WTC11 (cell line): Measurements from ENCODE around the gene TMEM72. TPM values are rescaled to one million over a fixed set of nuclear protein-coding genes. Genes with fewer than 3 reads are reported as not detected.

Experiments
- ATAC-seq: fragments of 200-7000 bp; cut with Tn5 transposase; 2 replicates; pipeline ENCODE4 v1.10.0; 2021; ENCODE audit warnings: mild to moderate bottlenecking, moderate library complexity
- CTCF ChIA-PET: fragments of 300-600 bp; sonication (Branson Sonifier 250); formaldehyde crosslinking; loops from one replicate; lab custom pipeline; 2021; ENCODE audit warnings: antibody characterized with exemption; lab: Charles Lee
- POLR2A ChIA-PET: fragments of 350-600 bp; sonication (Branson Sonifier 250); formaldehyde crosslinking; loops from one replicate; lab custom pipeline; 2021; ENCODE audit warnings: antibody characterized with exemption; lab: Charles Lee
- DNase-seq: peaks from one replicate; pipeline ENCODE4 v3.0.0; 2021; ENCODE audit warnings: low spot score
- H3K27ac Mint-ChIP-seq: 2 replicates; pipeline ENCODE4 v1.8.0; 2021; ENCODE audit warnings: mixed read lengths
- H3K27me3 Mint-ChIP-seq: 2 replicates; pipeline ENCODE4 v1.8.0; 2021; ENCODE audit warnings: low read depth, mild to moderate bottlenecking, moderate library complexity, mixed read lengths
- H3K36me3 Mint-ChIP-seq: 2 replicates; pipeline ENCODE4 v1.8.0; 2021; ENCODE audit warnings: mixed read lengths
- H3K4me1 Mint-ChIP-seq: 2 replicates; pipeline ENCODE4 v1.8.0; 2022; ENCODE audit warnings: mixed read lengths
- H3K4me3 Mint-ChIP-seq: 2 replicates; pipeline ENCODE4 v1.8.0; 2021; ENCODE audit warnings: mild to moderate bottlenecking, moderate library complexity, mixed read lengths
- H3K9me3 Mint-ChIP-seq: 2 replicates; pipeline ENCODE4 v1.8.0; 2021; ENCODE audit warnings: mixed read lengths
- ELF4 ChIP-seq: sonication (generic); formaldehyde crosslinking; IDR thresholded peaks from 2 replicates; pipeline ENCODE4 v1.8.1; 2022; ENCODE audit warnings: low read depth, mild to moderate bottlenecking, moderate library complexity, missing genetic modification reagents
- FOXJ3 ChIP-seq: sonication (generic); formaldehyde crosslinking; IDR thresholded peaks from 2 replicates; pipeline ENCODE4 v1.9.0; 2021; ENCODE audit warnings: missing genetic modification reagents, mild to moderate bottlenecking, borderline replicate concordance
- GRHL2 ChIP-seq: fragments of 250-450 bp; sonication (Bioruptor Pico); IDR thresholded peaks from 2 replicates; pipeline ENCODE4 v1.8.0; 2022; ENCODE audit warnings: mild to moderate bottlenecking, moderate library complexity; ENCODE audit not compliant: insufficient replicate concordance, severe bottlenecking
- MXD4 ChIP-seq: fragments of 250-450 bp; sonication (Bioruptor Pico); IDR thresholded peaks from 2 replicates; pipeline ENCODE4 v1.8.0; 2021; ENCODE audit warnings: mild to moderate bottlenecking, moderate library complexity, borderline replicate concordance
- NFATC4 ChIP-seq: fragments of 250-450 bp; sonication (Bioruptor Pico); IDR thresholded peaks from 2 replicates; pipeline ENCODE4 v1.9.0; 2021; ENCODE audit warnings: mild to moderate bottlenecking
- NFYB ChIP-seq: sonication (generic); formaldehyde crosslinking; conservative IDR thresholded peaks from 2 replicates; pipeline ENCODE4 v1.8.0; 2022; ENCODE audit warnings: low read depth, missing genetic modification reagents
- SMAD3 ChIP-seq: sonication (generic); formaldehyde crosslinking; IDR thresholded peaks from 2 replicates; pipeline ENCODE4 v1.8.0; 2022; ENCODE audit warnings: missing genetic modification reagents, mild to moderate bottlenecking, borderline replicate concordance
- SP1 ChIP-seq: sonication (generic); formaldehyde crosslinking; conservative IDR thresholded peaks from 2 replicates; pipeline ENCODE4 v1.8.1; 2022; ENCODE audit warnings: missing genetic modification reagents
- TCF7 ChIP-seq: sonication (generic); formaldehyde crosslinking; IDR thresholded peaks from 2 replicates; pipeline ENCODE4 v1.8.0; 2022; ENCODE audit warnings: mild to moderate bottlenecking, low read depth, missing genetic modification reagents, moderate library complexity
- ZNF232 ChIP-seq: sonication (generic); formaldehyde crosslinking; IDR thresholded peaks from 2 replicates; pipeline ENCODE4 v1.8.0; 2022; ENCODE audit warnings: mild to moderate bottlenecking, missing genetic modification reagents
- ZNF263 ChIP-seq: sonication (generic); formaldehyde crosslinking; IDR thresholded peaks from 2 replicates; pipeline ENCODE4 v1.8.1; 2022; ENCODE audit warnings: low read depth, mild to moderate bottlenecking, moderate library complexity, missing genetic modification reagents
- total RNA-seq: library from RNA; stranded (reverse); gene quantifications from 3 replicates; pipeline ENCODE4 v1.2.3, GENCODE V29; 2021
- TF ChIP-seq, protein P1 (sequence below): sonication (generic); formaldehyde crosslinking; IDR thresholded peaks from 2 replicates; pipeline ENCODE4 v1.8.0; 2023; ENCODE audit warnings: missing genetic modification reagents
- TF ChIP-seq, protein P2 (sequence below): sonication (generic); formaldehyde crosslinking; IDR thresholded peaks from 2 replicates; pipeline ENCODE4 v1.8.0; 2022; ENCODE audit warnings: mild to moderate bottlenecking, missing genetic modification reagents
- TF ChIP-seq, protein P3 (sequence below): fragments of 250-450 bp; sonication (Bioruptor Pico); IDR thresholded peaks from 2 replicates; pipeline ENCODE4 v2.1.2; 2022; ENCODE audit warnings: mild to moderate bottlenecking, moderate library complexity
- TF ChIP-seq, protein P4 (sequence below): sonication (generic); formaldehyde crosslinking; IDR thresholded peaks from 2 replicates; pipeline ENCODE4 v1.8.1; 2023; ENCODE audit warnings: mild to moderate bottlenecking, missing genetic modification reagents
- TF ChIP-seq, protein P5 (sequence below): sonication (generic); formaldehyde crosslinking; IDR thresholded peaks from 2 replicates; pipeline ENCODE4 v1.8.0; 2022; ENCODE audit warnings: mild to moderate bottlenecking, missing genetic modification reagents
- TF ChIP-seq, protein P6 (sequence below): fragments of 250-450 bp; sonication (Bioruptor Pico); IDR thresholded peaks from 2 replicates; pipeline ENCODE4 v1.9.0; 2021; ENCODE audit warnings: mild to moderate bottlenecking
- TF ChIP-seq, protein P7 (sequence below): sonication (generic); formaldehyde crosslinking; IDR thresholded peaks from 2 replicates; pipeline ENCODE4 v1.8.1; 2023; ENCODE audit warnings: mild to moderate bottlenecking, missing genetic modification reagents, borderline replicate concordance
- TF ChIP-seq, protein P8 (sequence below): sonication (generic); formaldehyde crosslinking; IDR thresholded peaks from 2 replicates; pipeline ENCODE4 v1.8.1; 2022; ENCODE audit warnings: mild to moderate bottlenecking, moderate library complexity, missing genetic modification reagents
- TF ChIP-seq, protein P9 (sequence below): fragments of 200-600 bp; IDR thresholded peaks from 2 replicates; pipeline ENCODE4 v1.8.0; 2022; ENCODE audit warnings: antibody characterized with exemption

Gene TMEM72
- total RNA-seq, 1 experiment from 2014 or later = not detected

DNA sequence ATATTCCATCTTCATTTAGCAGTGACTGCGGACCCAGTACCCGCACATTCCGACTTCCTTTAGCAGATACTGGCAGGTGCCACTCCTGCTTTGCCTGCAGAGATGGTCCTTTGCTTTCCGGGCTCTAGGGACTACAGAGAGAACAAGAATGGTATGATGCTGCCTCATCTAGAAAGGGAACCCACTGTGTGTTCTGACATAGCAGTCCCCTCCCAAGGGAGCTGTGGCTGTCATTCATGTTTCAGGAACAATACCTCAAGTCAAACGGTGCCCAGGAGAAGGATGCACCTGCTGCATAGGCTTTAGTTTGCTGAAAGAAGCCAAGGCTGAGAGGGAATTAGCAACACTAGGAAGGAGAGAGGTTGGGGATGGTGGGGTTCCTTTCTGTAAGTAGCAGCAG is 15.9 kb upstream of the TMEM72 start:
- no peak for ATAC-seq
- Mint-ChIP-seq H3K4me1 (peaks cover 17% of the 10 kb centered on the region), H3K9me3 (peaks cover 6% of the 10 kb centered on the region), H3K4me3 (no peak overlapping the region), H3K27ac (no peak overlapping the region), H3K36me3 (peaks cover 3% of the 10 kb centered on the region; the same call in 1 of the 2 replicates), H3K27me3 (no peaks in the 10 kb centered on the region)
- TF ChIP-seq ELF4 (CRISPR knock-in tag) (no peak), TCF7 (CRISPR knock-in tag) (no peak), ZNF232 (no peak), MXD4 (CRISPR knock-in tag) (no peak), SP1 (CRISPR knock-in tag) (no peak), FOXJ3 (CRISPR knock-in tag) (no peak)
- TF ChIP-seq, protein P1, sequence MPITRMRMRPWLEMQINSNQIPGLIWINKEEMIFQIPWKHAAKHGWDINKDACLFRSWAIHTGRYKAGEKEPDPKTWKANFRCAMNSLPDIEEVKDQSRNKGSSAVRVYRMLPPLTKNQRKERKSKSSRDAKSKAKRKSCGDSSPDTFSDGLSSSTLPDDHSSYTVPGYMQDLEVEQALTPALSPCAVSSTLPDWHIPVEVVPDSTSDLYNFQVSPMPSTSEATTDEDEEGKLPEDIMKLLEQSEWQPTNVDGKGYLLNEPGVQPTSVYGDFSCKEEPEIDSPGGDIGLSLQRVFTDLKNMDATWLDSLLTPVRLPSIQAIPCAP (CRISPR knock-in tag) = no peak
- TF ChIP-seq, protein P2, sequence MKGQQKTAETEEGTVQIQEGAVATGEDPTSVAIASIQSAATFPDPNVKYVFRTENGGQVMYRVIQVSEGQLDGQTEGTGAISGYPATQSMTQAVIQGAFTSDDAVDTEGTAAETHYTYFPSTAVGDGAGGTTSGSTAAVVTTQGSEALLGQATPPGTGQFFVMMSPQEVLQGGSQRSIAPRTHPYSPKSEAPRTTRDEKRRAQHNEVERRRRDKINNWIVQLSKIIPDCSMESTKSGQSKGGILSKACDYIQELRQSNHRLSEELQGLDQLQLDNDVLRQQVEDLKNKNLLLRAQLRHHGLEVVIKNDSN (CRISPR knock-in tag) = no peak
- TF ChIP-seq, protein P3, sequence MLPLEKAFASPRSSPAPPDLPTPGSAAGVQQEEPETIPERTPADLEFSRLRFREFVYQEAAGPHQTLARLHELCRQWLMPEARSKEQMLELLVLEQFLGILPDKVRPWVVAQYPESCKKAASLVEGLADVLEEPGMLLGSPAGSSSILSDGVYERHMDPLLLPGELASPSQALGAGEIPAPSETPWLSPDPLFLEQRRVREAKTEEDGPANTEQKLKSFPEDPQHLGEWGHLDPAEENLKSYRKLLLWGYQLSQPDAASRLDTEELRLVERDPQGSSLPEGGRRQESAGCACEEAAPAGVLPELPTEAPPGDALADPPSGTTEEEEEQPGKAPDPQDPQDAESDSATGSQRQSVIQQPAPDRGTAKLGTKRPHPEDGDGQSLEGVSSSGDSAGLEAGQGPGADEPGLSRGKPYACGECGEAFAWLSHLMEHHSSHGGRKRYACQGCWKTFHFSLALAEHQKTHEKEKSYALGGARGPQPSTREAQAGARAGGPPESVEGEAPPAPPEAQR = no peak
- TF ChIP-seq, protein P4, sequence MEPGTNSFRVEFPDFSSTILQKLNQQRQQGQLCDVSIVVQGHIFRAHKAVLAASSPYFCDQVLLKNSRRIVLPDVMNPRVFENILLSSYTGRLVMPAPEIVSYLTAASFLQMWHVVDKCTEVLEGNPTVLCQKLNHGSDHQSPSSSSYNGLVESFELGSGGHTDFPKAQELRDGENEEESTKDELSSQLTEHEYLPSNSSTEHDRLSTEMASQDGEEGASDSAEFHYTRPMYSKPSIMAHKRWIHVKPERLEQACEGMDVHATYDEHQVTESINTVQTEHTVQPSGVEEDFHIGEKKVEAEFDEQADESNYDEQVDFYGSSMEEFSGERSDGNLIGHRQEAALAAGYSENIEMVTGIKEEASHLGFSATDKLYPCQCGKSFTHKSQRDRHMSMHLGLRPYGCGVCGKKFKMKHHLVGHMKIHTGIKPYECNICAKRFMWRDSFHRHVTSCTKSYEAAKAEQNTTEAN (CRISPR knock-in tag) = no peak
- TF ChIP-seq, protein P5, sequence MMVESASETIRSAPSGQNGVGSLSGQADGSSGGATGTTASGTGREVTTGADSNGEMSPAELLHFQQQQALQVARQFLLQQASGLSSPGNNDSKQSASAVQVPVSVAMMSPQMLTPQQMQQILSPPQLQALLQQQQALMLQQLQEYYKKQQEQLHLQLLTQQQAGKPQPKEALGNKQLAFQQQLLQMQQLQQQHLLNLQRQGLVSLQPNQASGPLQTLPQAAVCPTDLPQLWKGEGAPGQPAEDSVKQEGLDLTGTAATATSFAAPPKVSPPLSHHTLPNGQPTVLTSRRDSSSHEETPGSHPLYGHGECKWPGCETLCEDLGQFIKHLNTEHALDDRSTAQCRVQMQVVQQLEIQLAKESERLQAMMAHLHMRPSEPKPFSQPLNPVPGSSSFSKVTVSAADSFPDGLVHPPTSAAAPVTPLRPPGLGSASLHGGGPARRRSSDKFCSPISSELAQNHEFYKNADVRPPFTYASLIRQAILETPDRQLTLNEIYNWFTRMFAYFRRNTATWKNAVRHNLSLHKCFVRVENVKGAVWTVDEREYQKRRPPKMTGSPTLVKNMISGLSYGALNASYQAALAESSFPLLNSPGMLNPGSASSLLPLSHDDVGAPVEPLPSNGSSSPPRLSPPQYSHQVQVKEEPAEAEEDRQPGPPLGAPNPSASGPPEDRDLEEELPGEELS = no peak
- TF ChIP-seq, protein P6, sequence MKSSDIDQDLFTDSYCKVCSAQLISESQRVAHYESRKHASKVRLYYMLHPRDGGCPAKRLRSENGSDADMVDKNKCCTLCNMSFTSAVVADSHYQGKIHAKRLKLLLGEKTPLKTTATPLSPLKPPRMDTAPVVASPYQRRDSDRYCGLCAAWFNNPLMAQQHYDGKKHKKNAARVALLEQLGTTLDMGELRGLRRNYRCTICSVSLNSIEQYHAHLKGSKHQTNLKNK (CRISPR knock-in tag) = no peak
- ChIA-PET POLR2A (no interaction called here), CTCF (no interaction called here)
- no peak for DNase-seq

DNA sequence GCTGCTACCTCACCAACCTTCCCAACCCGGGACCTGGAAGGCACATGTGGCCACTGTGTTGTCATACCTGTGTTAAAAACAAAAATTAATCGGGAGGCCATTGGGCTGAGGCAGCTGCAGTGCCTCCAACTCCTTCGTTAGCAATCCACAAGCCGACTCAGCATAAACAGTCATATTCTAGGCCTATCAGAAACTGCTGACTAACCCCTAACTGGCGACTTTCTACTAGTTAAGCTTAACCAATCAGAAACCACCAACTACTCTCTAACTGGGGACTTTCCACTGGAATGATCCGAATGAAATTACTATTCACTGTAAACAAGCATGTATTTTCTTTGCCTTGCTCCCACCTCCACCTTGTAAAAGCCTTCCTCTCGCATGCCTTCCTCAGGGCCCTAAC is 14.1 kb upstream of the TMEM72 start:
- no peak for ATAC-seq
- CTCF ChIA-PET = interaction anchor here (1.5 kb wide), 1 partner anchor 36 kb away, joined by 5 read pairs; no protein-coding TSS in a partner anchor
- Mint-ChIP-seq H3K27me3 (no peaks in the 10 kb centered on the region), H3K4me1 (peaks cover 20% of the 10 kb centered on the region), H3K4me3 (no peak overlapping the region), H3K27ac (no peak overlapping the region), H3K9me3 (peaks cover 10% of the 10 kb centered on the region), H3K36me3 (peaks cover 3% of the 10 kb centered on the region; the same call in 1 of the 2 replicates)
- DNase-seq = no peak
- POLR2A ChIA-PET = no interaction called here
- TF ChIP-seq, protein P7, sequence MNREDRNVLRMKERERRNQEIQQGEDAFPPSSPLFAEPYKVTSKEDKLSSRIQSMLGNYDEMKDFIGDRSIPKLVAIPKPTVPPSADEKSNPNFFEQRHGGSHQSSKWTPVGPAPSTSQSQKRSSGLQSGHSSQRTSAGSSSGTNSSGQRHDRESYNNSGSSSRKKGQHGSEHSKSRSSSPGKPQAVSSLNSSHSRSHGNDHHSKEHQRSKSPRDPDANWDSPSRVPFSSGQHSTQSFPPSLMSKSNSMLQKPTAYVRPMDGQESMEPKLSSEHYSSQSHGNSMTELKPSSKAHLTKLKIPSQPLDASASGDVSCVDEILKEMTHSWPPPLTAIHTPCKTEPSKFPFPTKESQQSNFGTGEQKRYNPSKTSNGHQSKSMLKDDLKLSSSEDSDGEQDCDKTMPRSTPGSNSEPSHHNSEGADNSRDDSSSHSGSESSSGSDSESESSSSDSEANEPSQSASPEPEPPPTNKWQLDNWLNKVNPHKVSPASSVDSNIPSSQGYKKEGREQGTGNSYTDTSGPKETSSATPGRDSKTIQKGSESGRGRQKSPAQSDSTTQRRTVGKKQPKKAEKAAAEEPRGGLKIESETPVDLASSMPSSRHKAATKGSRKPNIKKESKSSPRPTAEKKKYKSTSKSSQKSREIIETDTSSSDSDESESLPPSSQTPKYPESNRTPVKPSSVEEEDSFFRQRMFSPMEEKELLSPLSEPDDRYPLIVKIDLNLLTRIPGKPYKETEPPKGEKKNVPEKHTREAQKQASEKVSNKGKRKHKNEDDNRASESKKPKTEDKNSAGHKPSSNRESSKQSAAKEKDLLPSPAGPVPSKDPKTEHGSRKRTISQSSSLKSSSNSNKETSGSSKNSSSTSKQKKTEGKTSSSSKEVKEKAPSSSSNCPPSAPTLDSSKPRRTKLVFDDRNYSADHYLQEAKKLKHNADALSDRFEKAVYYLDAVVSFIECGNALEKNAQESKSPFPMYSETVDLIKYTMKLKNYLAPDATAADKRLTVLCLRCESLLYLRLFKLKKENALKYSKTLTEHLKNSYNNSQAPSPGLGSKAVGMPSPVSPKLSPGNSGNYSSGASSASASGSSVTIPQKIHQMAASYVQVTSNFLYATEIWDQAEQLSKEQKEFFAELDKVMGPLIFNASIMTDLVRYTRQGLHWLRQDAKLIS (CRISPR knock-in tag) = no peak
- TF ChIP-seq, protein P8, sequence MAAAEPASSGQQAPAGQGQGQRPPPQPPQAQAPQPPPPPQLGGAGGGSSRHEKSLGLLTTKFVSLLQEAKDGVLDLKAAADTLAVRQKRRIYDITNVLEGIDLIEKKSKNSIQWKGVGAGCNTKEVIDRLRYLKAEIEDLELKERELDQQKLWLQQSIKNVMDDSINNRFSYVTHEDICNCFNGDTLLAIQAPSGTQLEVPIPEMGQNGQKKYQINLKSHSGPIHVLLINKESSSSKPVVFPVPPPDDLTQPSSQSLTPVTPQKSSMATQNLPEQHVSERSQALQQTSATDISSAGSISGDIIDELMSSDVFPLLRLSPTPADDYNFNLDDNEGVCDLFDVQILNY (CRISPR knock-in tag) = no peak
- TF ChIP-seq SMAD3 (no peak), ZNF263 (CRISPR knock-in tag) (no peak), NFYB (CRISPR knock-in tag) (no peak), GRHL2 (CRISPR knock-in tag) (no peak), NFATC4 (CRISPR knock-in tag) (no peak)
- TF ChIP-seq, protein P9, sequence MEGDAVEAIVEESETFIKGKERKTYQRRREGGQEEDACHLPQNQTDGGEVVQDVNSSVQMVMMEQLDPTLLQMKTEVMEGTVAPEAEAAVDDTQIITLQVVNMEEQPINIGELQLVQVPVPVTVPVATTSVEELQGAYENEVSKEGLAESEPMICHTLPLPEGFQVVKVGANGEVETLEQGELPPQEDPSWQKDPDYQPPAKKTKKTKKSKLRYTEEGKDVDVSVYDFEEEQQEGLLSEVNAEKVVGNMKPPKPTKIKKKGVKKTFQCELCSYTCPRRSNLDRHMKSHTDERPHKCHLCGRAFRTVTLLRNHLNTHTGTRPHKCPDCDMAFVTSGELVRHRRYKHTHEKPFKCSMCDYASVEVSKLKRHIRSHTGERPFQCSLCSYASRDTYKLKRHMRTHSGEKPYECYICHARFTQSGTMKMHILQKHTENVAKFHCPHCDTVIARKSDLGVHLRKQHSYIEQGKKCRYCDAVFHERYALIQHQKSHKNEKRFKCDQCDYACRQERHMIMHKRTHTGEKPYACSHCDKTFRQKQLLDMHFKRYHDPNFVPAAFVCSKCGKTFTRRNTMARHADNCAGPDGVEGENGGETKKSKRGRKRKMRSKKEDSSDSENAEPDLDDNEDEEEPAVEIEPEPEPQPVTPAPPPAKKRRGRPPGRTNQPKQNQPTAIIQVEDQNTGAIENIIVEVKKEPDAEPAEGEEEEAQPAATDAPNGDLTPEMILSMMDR = no peak
